Cardiac muscle cell (in vitro differentiated cells and primary cell): ENCODE measurements around the gene LEPR. TPM values are rescaled to one million over a fixed set of nuclear protein-coding genes. Genes with fewer than 3 reads are reported as not detected.

Source experiments
- DNase-seq, 2 donors: peaks; one replicate each; pipeline versions ENCODE4 v3.0.0 to v3.0.0-alpha.2; 2010 to 2017; ENCODE audit warnings: low read depth in 1 of 2, low spot score in 1 of 2
- H3K27ac ChIP-seq: fragments of 200-600 bp; sonication (generic); 2 replicates; pipeline ENCODE4 v1.5.1; 2016
- H3K27me3 ChIP-seq: fragments of 200-600 bp; sonication (generic); 2 replicates; pipeline ENCODE4 v1.6.0; 2016; ENCODE audit warnings: control low read depth
- H3K36me3 ChIP-seq: fragments of 200-600 bp; sonication (generic); 2 replicates; pipeline ENCODE4 v1.5.1; 2016; ENCODE audit warnings: control low read depth
- H3K4me1 ChIP-seq: fragments of 200-600 bp; sonication (generic); 2 replicates; pipeline ENCODE4 v1.8.1; 2017; ENCODE audit warnings: low read depth, mild to moderate bottlenecking, mixed run types
- H3K4me3 ChIP-seq: fragments of 200-600 bp; sonication (generic); 2 replicates; pipeline ENCODE4 v1.5.1; 2016; ENCODE audit warnings: mild to moderate bottlenecking
- H3K9me3 ChIP-seq: fragments of 200-600 bp; sonication (generic); 2 replicates; pipeline ENCODE4 v1.5.1; 2017; ENCODE audit warnings: low read depth, mild to moderate bottlenecking, control low read depth
- polyA plus RNA-seq: library from polyadenylated mRNA; unstranded; fragments of >200 nt; fragmentation: Nextera tagmentation; extraction: Ambion mirVana; gene quantifications from 2 replicates; pipeline ENCODE4 v1.2.1, GENCODE V29; 2016
- total RNA-seq: library from RNA; depleted of rRNA; stranded (reverse); fragments of >200 nt; gene quantifications from 2 replicates; pipeline ENCODE4 v1.2.3, GENCODE V29; 2016
- TF ChIP-seq, protein P1 (sequence below): IDR thresholded peaks from 2 replicates; pipeline ENCODE4 v1.5.1; 2012; ENCODE audit warnings: low read depth, mild to moderate bottlenecking, low read length

LEPR gene
- total and polyA plus RNA-seq, 2 experiments from 2014 or later, result 5.5 to 10.2 TPM

DNA sequence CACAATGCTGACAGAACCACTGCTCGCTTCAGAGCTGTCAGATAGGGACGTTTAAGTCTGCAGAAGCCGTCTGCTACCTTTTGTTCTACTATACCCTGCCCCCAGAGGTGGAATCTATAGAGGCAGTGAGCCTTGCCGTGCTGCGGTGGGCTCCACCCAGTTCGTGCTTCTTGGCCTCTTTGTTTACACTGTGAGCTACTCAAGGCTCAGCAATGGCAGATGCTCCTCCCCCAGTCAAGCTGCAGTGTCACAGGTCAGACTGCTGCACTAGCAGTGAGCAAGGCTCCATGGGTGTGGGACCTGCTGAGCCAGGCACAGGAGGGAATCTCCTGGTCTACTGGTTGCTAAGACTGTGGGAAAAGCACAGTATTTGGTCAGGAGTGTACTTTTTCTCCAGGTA, 47.1 kb downstream of the LEPR start:
- Histone ChIP-seq H3K27ac (peak overlapping the region; percentile 72), H3K4me1 (peaks cover 25% of the 10 kb centered on the region), H3K9me3 (no peaks in the 10 kb centered on the region), H3K27me3 (no peaks in the 10 kb centered on the region), H3K36me3 (no peaks in the 10 kb centered on the region), H3K4me3 (no peak overlapping the region)
- TF ChIP-seq, protein P1, sequence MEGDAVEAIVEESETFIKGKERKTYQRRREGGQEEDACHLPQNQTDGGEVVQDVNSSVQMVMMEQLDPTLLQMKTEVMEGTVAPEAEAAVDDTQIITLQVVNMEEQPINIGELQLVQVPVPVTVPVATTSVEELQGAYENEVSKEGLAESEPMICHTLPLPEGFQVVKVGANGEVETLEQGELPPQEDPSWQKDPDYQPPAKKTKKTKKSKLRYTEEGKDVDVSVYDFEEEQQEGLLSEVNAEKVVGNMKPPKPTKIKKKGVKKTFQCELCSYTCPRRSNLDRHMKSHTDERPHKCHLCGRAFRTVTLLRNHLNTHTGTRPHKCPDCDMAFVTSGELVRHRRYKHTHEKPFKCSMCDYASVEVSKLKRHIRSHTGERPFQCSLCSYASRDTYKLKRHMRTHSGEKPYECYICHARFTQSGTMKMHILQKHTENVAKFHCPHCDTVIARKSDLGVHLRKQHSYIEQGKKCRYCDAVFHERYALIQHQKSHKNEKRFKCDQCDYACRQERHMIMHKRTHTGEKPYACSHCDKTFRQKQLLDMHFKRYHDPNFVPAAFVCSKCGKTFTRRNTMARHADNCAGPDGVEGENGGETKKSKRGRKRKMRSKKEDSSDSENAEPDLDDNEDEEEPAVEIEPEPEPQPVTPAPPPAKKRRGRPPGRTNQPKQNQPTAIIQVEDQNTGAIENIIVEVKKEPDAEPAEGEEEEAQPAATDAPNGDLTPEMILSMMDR, result no peak
- peak; percentile 22 to 72 for DNase-seq

DNA sequence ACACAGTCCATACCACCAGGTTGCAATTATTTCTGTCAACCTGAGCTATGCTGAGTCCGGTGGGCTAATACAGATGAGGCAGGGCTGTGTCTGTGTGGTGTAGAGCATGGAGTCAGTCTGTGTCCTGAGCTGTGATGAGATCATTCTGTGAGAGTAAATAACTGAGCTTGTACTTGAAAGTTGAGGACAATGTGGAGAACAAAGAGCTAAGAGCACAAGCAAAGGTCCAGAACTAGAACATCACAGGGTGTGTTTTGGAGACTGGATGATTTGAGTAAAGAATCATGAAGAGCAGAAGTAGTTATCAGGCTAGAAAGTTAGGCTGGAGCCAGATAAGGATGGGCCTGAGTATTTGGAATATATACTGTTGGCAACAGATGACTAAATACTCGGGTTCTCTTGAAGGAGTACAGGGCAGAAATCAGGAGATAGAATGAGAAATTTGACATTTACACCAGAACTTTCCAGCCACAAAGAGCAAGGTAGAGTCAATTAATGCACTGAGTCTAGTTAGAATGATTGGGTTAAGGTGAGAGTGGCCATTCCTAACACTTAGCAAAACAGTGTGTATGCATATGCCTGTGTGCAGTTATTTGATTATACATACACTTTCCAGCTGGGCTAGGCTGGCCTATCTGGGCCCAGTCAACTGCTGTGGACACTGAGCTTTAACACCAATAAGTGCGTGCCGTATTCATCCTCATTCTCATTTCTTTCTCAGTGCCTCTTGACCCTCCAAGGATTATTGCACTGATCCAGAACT, 48.8 kb downstream of the LEPR start:
- peak; percentile 0 to 10 for DNase-seq
- Histone ChIP-seq H3K4me1 (peaks cover 25% of the 10 kb centered on the region), H3K36me3 (no peaks in the 10 kb centered on the region), H3K27me3 (no peaks in the 10 kb centered on the region), H3K4me3 (no peak overlapping the region), H3K9me3 (no peaks in the 10 kb centered on the region), H3K27ac (peak overlapping the region; percentile 58)
- TF ChIP-seq, protein P1, result no peak

DNA sequence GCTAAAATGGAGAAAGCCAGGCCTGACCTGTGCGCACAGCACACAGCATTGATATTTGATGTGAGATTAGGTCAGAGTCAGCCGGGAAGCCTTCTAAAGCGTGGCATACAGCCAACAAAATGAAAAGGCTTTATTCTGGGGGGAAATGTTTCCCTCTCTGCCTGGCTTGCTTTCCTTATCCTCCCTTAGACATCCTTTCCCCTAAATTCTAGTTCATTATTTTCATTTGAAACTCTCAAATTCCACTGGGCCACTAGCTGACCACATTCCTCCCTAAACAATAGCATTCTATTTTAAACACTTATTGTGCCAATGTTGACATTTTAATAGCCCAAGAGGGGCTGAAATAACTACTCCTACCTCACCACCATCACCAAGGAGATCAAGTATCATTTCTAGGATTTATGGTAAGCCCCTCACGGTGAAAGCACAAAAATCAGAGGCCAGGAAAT, 49.4 kb downstream of the LEPR start:
- Histone ChIP-seq H3K27me3 (no peaks in the 10 kb centered on the region), H3K4me1 (peaks cover 25% of the 10 kb centered on the region), H3K4me3 (no peak overlapping the region), H3K36me3 (no peaks in the 10 kb centered on the region), H3K27ac (peak overlapping the region; percentile 58), H3K9me3 (no peaks in the 10 kb centered on the region)
- peak; percentile 1 to 84 for DNase-seq
- TF ChIP-seq, protein P1, result no peak

Other genes starting within 250 kb of the LEPR start
- 39.7 and 54.5 TPM in 2 replicates for gene DNAJC6, start 111.1 kb upstream of the LEPR start, total RNA-seq
- gene DNAJC6, start 111.1 kb upstream of the LEPR start, polyA plus RNA-seq, result 26.0 and 48.1 TPM in 2 replicates
- 33.7 and 43.3 TPM in 2 replicates for gene LEPROT, start within 50 bp of the LEPR start, total RNA-seq
- 57.7 and 70.6 TPM in 2 replicates for gene LEPROT, start within 50 bp of the LEPR start, polyA plus RNA-seq